CD14-positive monocyte (primary cell): ENCODE data around the gene SNX25. TPM values are rescaled to one million over a fixed set of nuclear protein-coding genes. Genes with fewer than 3 reads are reported as not detected.

Experiments
- DNase-seq, 3 donors: peaks; one replicate each; pipeline ENCODE4 v3.0.0-alpha.2; 2011 to 2022
- H2AFZ ChIP-seq: 2 replicates; pipeline ENCODE4 v1.6.0; 2012; ENCODE audit warnings: mild to moderate bottlenecking, low read depth, low read length, inconsistent platforms; ENCODE audit not compliant: insufficient read depth, poor library complexity, severe bottlenecking
- H3K27ac ChIP-seq, 2 donors: 1 replicate in 1 of 2; 2 replicates in 1 of 2; pipeline ENCODE4 v1.5.1; 2012 to 2013; ENCODE audit warnings: low read length in 2 of 2, control low read depth in 1 of 2, inconsistent platforms in 1 of 2, low read depth in 1 of 2, mild to moderate bottlenecking in 1 of 2
- H3K27me3 ChIP-seq, 2 donors: one replicate each; pipeline versions ENCODE4 v1.6.0 to v1.6.1; 2011 to 2013; ENCODE audit warnings: low read length in 2 of 2; ENCODE audit not compliant: control insufficient read depth in 2 of 2, insufficient read depth in 2 of 2
- H3K36me3 ChIP-seq, 2 donors: replicated peaks in 1 of 2; 1 replicate in 1 of 2; 2 replicates in 1 of 2; pipeline versions ENCODE4 v1.5.1 to v1.6.1; 2012 to 2013; ENCODE audit warnings: low read length in 2 of 2, control low read depth in 1 of 2, inconsistent platforms in 1 of 2, mild to moderate bottlenecking in 1 of 2; ENCODE audit not compliant: insufficient read depth in 2 of 2, control insufficient read depth in 1 of 2
- H3K4me1 ChIP-seq, 2 donors: 1 replicate in 1 of 2; 2 replicates in 1 of 2; pipeline versions ENCODE4 v1.5.1 to v1.6.1; 2012 to 2013; ENCODE audit warnings: low read length in 2 of 2, control low read depth in 1 of 2, inconsistent platforms in 1 of 2, mild to moderate bottlenecking in 1 of 2, moderate library complexity in 1 of 2; ENCODE audit not compliant: insufficient read depth in 2 of 2, control insufficient read depth in 1 of 2
- H3K4me2 ChIP-seq: replicated peaks from 2 replicates; pipeline ENCODE3; 2012; ENCODE audit warnings: low read length, moderate library complexity, mild to moderate bottlenecking; ENCODE audit not compliant: poor library complexity, severe bottlenecking; ENCODE audit errors: extremely low read depth
- H3K4me3 ChIP-seq, 3 experiments: fragments of 200-600 bp in 1 of 3; sonication (generic) in 1 of 3; replicated peaks in 1 of 3; 1 replicate in 2 of 3; 2 replicates in 1 of 3; pipeline ENCODE4 v1.5.1; 2011 to 2013; ENCODE audit warnings: low read length in 3 of 3, mild to moderate bottlenecking in 3 of 3, control low read depth in 2 of 3, low read depth in 2 of 3, inconsistent platforms in 1 of 3, moderate library complexity in 1 of 3
- H3K79me2 ChIP-seq: 2 replicates; pipeline ENCODE4 v1.6.0; 2012; ENCODE audit warnings: mild to moderate bottlenecking, control low read depth, inconsistent platforms, low read length, moderate library complexity; ENCODE audit not compliant: insufficient read depth
- H3K9ac ChIP-seq: 2 replicates; pipeline ENCODE4 v1.6.0; 2017; ENCODE audit warnings: low read length, mild to moderate bottlenecking; ENCODE audit not compliant: insufficient read depth, poor library complexity, severe bottlenecking
- H3K9me3 ChIP-seq, 2 donors: replicated peaks in 1 of 2; 1 replicate in 1 of 2; 2 replicates in 1 of 2; pipeline versions ENCODE4 v1.5.1 to v1.6.1; 2012 to 2013; ENCODE audit warnings: low read length in 2 of 2, control low read depth in 1 of 2; ENCODE audit not compliant: control insufficient read depth in 1 of 2, insufficient read depth in 1 of 2
- H4K20me1 ChIP-seq: 2 replicates; pipeline ENCODE4 v1.6.0; 2012; ENCODE audit warnings: mild to moderate bottlenecking, low read length, control low read depth, moderate library complexity; ENCODE audit not compliant: insufficient read depth
- H3K27ac Mint-ChIP-seq, 7 donors: one replicate each; pipeline ENCODE4 v1.8.0; 2020; ENCODE audit warnings: mild to moderate bottlenecking in 7 of 7, mixed read lengths in 7 of 7, moderate library complexity in 6 of 7, inconsistent platforms in 2 of 7
- H3K27me3 Mint-ChIP-seq, 3 donors: one replicate each; pipeline ENCODE4 v1.8.0; 2021 to 2022; ENCODE audit warnings: low read depth in 3 of 3, mild to moderate bottlenecking in 3 of 3, mixed read lengths in 3 of 3, moderate library complexity in 3 of 3, inconsistent platforms in 1 of 3
- H3K36me3 Mint-ChIP-seq, 2 donors: one replicate each; pipeline ENCODE4 v1.8.0; 2020; ENCODE audit warnings: mixed read lengths in 2 of 2, inconsistent platforms in 1 of 2, mild to moderate bottlenecking in 1 of 2
- H3K4me1 Mint-ChIP-seq: one replicate; pipeline ENCODE4 v1.8.0; 2020; ENCODE audit warnings: mild to moderate bottlenecking, mixed read lengths
- H3K4me3 Mint-ChIP-seq, 2 donors: one replicate each; pipeline ENCODE4 v1.8.0; 2020; ENCODE audit warnings: mild to moderate bottlenecking in 2 of 2, mixed read lengths in 2 of 2, moderate library complexity in 1 of 2
- H3K9me3 Mint-ChIP-seq, 7 donors: one replicate each; pipeline ENCODE4 v1.8.0; 2020 to 2022; ENCODE audit warnings: mixed read lengths in 7 of 7, mild to moderate bottlenecking in 6 of 7, moderate library complexity in 6 of 7, inconsistent platforms in 2 of 7
- WGBS: methylation state at CpG from one replicate; pipeline ENCODE4 v1.1.5; 2013; ENCODE audit warnings: missing lambda C conversion rate; ENCODE audit not compliant: insufficient coverage; 5-methylcytosine and 5-hydroxymethylcytosine counted together
- intact Hi-C, 2 donors: fragments of 100-400 bp; cut with micrococcal nuclease; formaldehyde crosslinking; loops; one replicate each; pipeline versions ENCODE4 v1.15.0 to v1.15.1; 2023
- polyA plus RNA-seq, 3 donors: library from polyadenylated mRNA; depleted of rRNA in 1 of 3; unstranded in 2 of 3; stranded (reverse) in 1 of 3; fragments of 300-500 nt in 2 of 3; fragments of >200 nt in 1 of 3; fragmentation: Illumina TruSeq in 2 of 3; gene quantifications; 1 replicate in 2 of 3; 2 replicates in 1 of 3; pipeline ENCODE4 v1.2.3, GENCODE V29; 2012 to 2021
- TF ChIP-seq, protein P1 (sequence below): fragments of 200-600 bp; IDR thresholded peaks from one replicate; pipeline ENCODE4 v1.8.0; 2022; ENCODE audit warnings: antibody characterized with exemption, mild to moderate bottlenecking

The SNX25 gene
- polyA plus RNA-seq, 3 donors, result 0.31 to 0.40 (median 0.36) TPM

DNA sequence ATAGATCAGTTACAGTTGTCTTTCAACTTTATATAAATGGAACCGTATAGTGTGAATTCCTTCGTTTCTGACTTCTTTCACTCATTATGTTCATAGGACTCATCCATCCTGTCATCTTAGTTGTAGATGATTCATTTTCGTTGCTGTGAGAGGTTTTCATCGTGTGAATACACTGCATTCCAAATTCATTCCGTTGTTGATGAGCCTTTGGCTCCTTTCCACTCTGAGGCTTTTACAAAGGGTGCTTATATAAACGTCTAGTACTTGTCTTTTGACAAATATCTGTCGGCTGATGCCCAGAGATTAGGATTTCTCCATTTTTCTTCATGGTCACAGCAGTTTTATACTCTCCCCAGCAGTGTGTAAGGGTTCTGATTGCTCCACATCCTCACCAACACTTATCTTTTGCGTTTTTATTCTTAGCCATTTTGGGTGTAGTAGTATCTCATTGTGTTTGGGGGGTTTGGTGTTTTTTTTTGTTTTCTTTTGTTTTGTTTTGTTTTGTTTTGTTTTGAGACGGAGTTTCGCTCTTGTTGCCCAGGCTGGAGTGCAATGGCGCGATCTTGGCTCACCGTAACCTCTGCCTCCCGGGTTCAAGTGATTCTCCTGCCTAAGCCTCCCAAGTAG lies 137.7 kb downstream of the SNX25 start:
- no peaks in the 10 kb centered on the region for H3K27me3 ChIP-seq
- H3K4me2 ChIP-seq, result no peak overlapping the region
- no peaks in the 10 kb centered on the region for H3K4me1 ChIP-seq
- Mint-ChIP-seq H3K4me3 (no peak overlapping the region), H3K4me1 (peaks cover 7% of the 10 kb centered on the region), H3K27me3 (peaks cover 1 to 13% (median 3%) of the 10 kb centered on the region in 3 donors), H3K9me3 (peaks cover 0 to 7% (median 0%) of the 10 kb centered on the region in 7 donors), H3K27ac (no peak overlapping the region), H3K36me3 (no peaks in the 10 kb centered on the region)
- no peak overlapping the region for H3K4me3 ChIP-seq
- H4K20me1 ChIP-seq, result no peaks in the 10 kb centered on the region
- H3K36me3 ChIP-seq, result no peaks in the 10 kb centered on the region
- no peaks in the 10 kb centered on the region for H3K9me3 ChIP-seq
- H2AFZ ChIP-seq, result no peak overlapping the region
- no peaks in the 10 kb centered on the region for H3K79me2 ChIP-seq
- intact Hi-C loops, result no loop called here
- WGBS, result 91% methylated on average over 8 of the region's 14 CpGs
- H3K9ac ChIP-seq, result no peak overlapping the region
- no peak for DNase-seq
- TF ChIP-seq, protein P1, sequence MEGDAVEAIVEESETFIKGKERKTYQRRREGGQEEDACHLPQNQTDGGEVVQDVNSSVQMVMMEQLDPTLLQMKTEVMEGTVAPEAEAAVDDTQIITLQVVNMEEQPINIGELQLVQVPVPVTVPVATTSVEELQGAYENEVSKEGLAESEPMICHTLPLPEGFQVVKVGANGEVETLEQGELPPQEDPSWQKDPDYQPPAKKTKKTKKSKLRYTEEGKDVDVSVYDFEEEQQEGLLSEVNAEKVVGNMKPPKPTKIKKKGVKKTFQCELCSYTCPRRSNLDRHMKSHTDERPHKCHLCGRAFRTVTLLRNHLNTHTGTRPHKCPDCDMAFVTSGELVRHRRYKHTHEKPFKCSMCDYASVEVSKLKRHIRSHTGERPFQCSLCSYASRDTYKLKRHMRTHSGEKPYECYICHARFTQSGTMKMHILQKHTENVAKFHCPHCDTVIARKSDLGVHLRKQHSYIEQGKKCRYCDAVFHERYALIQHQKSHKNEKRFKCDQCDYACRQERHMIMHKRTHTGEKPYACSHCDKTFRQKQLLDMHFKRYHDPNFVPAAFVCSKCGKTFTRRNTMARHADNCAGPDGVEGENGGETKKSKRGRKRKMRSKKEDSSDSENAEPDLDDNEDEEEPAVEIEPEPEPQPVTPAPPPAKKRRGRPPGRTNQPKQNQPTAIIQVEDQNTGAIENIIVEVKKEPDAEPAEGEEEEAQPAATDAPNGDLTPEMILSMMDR, result no peak
- H3K27ac ChIP-seq, result no peak overlapping the region

DNA sequence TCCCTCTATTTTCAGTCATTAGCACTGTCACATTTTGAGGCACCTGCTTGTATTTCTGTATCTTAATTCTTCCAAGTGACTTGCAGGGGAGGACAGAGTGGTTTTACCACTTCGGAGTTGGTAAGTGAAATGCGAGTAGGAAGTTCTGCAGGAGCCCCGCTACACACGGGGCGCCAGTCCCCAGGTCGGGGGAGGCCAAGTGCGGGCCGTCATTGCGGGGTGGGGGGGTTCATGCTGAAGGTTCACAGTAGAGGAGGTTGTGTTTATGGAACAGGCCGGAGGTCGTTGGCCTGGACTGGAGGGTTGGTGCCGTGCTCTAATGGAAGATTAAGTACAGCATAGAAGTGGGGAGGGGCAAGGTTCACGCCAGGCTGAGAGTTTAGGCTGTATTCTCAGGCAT lies 142.3 kb downstream of the SNX25 start:
- Mint-ChIP-seq H3K27ac (peak overlapping the region in 1 of 7 donors; percentile 26), H3K36me3 (no peaks in the 10 kb centered on the region), H3K4me1 (peaks cover 3% of the 10 kb centered on the region), H3K27me3 (peaks cover 0 to 6% (median 3%) of the 10 kb centered on the region in 3 donors), H3K9me3 (peaks cover 0 to 9% (median 0%) of the 10 kb centered on the region in 7 donors), H3K4me3 (no peak overlapping the region)
- intact Hi-C loops, result no loop called here
- no peak for DNase-seq
- Histone ChIP-seq H3K4me3 (no peak overlapping the region), H3K27me3 (no peaks in the 10 kb centered on the region), H3K9me3 (no peaks in the 10 kb centered on the region), H3K9ac (no peak overlapping the region), H3K4me1 (no peaks in the 10 kb centered on the region), H2AFZ (no peak overlapping the region), H4K20me1 (no peaks in the 10 kb centered on the region), H3K79me2 (no peaks in the 10 kb centered on the region), H3K27ac (no peak overlapping the region), H3K36me3 (no peaks in the 10 kb centered on the region), H3K4me2 (no peak overlapping the region)
- TF ChIP-seq, protein P1, result no peak
- no CpG with 5 or more reads among the region's 13 CpGs for WGBS
